ENCODE data around the gene ARHGAP35.
"Not testable (repeated sequence)": the region's sequence is repeated elsewhere in the genome, so short reads cannot be mapped to it uniquely, and the experiment has no call there.

Gene ARHGAP35

GRCh38 chr19:46845959-46846459 lies 14.8 kb upstream of the ARHGAP35 start:
- DNase-seq: no peak

- no peak for DNase-seq
Observed at GRCh38 chr19:46847528-46847927, 13.3 kb upstream of the ARHGAP35 start.

GRCh38 chr19:46848389-46848788 lies 12.4 kb upstream of the ARHGAP35 start:
- DNase-seq: no peak

GRCh38 chr19:46849610-46850009 lies 11.2 kb upstream of the ARHGAP35 start:
- DNase-seq: no peak

DNA sequence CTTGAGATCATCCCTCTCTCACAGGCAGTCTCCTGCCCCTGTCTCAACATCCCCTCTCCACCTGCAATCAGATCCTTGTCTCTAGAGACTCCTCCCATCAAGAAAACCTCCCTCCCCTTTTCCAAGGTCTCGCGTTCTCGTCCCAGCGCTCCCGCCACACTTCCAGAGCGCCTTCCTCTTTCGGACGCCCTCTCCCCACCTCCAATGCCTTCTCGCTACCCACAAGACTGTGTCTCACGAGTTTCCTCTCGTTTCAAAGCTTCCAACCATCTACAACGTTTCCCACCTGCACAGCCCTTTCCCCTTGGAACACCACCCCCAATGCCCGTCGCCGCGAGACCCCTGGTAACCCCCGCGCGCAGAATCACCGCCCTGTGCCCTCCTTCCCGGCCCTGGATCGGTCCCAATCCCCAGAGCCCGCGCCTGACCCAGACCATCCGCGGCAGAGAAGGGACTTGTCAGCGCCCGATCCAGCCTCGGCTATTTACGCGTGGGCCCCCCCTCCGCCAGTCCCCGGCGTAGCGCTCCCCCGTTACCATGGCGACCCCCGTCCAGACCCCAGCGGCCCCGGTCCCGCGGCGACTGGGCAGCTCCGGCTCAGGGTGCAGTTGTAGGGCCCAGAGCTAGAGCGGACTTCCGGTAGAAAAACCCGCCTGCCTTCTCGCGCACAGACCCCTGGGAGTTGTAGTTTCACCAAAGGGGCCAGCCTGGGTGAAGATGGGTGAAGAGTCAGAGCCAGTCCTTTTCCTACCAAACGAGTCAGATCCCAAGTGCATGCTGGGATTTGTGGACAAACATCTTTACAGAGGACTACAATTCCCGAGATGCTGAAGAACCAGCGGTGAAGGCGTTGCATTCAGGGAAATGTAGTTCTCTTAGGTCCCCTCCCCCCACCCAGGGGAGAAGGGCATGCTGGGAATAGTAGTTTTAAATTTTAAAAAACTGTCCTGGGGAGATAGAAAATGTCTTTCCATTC lies 10.3 kb upstream of the ARHGAP35 start, which contains the start of gene AP2S1:
AP2S1 (minus strand) TSS at position 619 of the 976 bp plus-strand sequence; CDS start at position 539, 80 bp downstream.
- DNase-seq: peak; percentile 97

GRCh38 chr19:46852830-46853229 lies 8.0 kb upstream of the ARHGAP35 start:
- no peak for DNase-seq

DNA sequence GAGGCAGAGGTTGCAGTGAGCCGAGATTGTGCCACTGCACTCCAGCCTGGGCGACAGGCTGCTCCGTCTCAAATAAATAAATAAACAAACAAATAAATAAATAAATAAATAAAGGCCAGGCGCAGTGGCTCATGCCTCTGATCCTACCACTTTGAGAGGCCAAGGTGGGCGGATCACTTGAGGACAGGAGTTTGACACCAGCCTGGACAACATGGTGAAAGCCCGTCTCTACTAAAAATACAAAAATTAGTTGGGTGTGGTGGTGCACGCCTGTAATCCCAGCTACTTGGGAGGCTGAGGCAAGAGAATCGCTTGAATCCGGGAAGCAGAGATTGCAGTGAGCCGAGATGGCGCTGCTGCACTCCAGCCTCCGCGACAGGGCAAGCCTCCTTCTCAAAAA lies 6.1 kb upstream of the ARHGAP35 start:
- not testable (repeated sequence) for DNase-seq

DNA sequence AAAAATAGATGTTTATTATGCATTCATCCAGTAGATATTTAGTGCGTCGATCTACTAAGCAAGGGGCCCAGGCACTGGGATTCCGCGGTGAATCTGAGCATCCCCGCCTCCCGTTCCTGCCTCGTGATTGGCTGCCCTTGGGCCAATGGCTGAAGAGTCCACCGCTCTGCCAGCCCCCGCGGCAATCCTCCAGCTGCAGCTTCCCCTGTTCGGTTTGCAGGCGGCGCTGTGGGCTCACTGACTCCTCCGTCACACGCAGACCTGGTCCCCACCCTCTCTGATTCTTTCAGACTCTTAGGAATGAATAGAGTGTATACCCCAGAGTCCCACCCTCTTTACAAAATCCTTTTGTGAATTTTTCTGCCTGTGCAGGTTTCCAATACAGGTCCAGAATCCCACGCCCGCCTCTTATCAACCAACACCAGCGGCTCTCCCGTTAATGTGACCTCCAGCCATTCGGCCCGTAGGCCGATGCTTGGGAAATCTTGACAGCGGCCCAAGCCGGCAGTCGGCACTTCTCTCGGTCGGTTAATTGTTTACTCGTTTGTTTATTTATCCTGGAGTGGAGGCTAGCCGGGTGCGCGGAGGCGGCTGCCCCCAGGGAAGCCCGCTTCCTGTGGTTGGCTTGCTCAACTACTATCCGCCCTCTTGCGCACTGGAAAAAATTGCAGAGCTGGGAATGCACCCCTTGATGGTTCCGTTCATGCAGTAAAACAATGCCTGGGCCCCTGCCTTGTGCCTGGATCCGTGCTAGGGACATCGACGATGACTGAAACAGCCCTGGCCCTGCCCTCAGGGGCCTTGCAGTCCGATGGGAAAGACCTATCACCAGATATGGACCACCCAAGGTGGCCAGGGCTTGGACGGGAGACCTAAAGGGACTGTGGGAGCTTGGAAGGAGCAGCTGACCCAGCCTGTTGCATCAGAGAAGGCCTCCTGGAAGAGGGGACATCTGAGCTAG lies 4.5 kb upstream of the ARHGAP35 start:
- DNase-seq: peak; percentile 92

- no peak for DNase-seq
Observed at GRCh38 chr19:46859637-46860124, 1.1 kb upstream of the ARHGAP35 start.

DNA sequence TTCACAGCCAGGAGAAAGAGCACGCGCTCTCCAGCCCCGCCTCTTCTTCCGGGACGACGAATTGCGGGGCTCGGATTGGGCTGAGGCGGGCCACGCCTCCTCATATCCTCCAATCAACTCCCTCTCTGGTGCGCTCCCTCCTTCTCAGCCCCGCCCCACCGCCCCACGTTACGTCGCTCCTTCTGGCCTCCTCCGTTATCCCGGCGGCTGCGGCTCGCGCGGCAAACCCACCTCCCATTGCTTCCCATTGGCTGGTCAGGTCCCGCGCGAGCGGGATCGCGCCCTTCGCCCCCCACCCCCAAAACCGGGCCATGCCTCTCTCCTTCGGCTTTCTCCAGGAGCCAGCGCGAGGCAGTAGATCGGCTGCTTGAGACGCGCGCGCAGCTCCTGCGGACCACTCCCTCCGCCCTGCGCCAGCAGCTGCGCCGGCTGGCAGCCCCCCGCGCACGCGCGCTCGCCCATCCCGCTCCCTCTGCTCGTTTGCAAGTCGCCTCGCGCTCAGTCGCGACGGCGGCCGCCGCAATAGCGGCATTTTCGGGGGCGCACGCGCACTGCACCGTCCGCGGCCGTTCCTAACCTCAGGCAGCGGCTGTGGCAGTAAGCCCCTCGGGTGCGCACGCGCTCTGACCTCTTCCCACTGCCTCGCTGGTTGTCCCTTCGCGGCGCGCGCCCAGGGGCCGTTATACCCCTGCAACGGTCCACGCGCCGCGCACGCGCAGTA lies 512 bp upstream of the ARHGAP35 start:
- peak; percentile 94 for DNase-seq

- no peak for DNase-seq
Observed at GRCh38 chr19:46861691-46862502, 1.1 kb downstream of the ARHGAP35 start.

DNA sequence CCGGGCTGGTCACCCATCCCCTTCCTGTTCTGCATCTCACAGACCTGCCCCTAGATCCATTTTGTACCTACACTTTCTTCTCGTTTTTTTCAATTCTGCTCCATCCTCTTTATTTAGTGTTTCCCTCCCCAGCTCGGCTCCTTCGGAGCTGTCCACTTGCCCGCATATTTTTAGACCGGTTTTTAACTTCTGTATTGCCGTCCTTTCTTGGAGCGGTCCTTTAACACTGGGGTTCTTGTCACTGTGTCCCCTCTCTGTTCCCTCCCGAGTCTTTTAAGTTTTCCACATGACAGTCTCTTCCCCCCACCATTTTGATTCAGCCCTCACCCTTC lies 1.7 kb downstream of the ARHGAP35 start:
- no peak for DNase-seq

GRCh38 chr19:46862974-46863632 lies 2.3 kb downstream of the ARHGAP35 start:
- DNase-seq: no peak

DNA sequence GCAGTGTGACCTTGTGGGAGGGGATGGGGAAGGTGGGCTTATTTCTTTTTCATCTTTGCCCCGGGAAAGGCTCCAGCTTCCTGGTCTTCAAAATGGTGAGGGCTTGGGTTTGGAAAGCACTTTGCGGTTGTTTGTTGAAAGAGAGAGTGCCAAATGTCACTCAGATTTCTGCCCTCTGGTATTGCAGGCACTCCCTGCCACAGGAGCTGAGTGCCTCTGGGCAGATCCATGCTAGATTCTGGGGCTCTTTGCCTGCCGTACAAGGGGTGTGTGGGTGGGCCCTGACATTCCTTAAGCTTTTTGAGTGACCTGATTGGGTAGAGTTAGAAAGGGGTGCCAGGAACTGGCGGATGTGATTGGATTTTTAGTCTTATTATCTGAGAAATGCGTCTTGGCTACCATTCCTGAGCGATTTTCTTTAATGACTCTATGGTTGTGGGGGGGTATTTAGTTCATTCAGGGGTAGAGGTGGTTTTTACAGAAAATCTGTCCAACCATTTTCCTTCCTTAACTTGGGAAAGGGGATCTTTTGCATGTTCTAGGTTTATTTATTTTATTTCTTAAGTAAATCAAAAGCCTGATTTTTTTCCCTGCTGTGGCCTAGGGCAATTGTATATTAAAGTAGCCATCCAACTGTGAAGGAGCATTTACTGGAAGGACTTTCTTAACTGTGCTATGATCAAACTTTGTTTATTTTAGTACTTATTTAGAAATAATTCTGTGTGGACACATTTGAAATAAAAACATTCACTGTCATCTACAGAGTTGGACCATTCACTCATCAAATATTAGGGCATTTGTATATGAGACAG lies 3.2 kb downstream of the ARHGAP35 start:
- no peak for DNase-seq

GRCh38 chr19:46866407-46867136 lies 5.8 kb downstream of the ARHGAP35 start:
- no peak for DNase-seq

- DNase-seq: no peak
Observed at GRCh38 chr19:46867170-46867569, 6.4 kb downstream of the ARHGAP35 start.

GRCh38 chr19:46868025-46868802 lies 7.4 kb downstream of the ARHGAP35 start:
- no peak for DNase-seq

GRCh38 chr19:46871173-46871572 lies 10.4 kb downstream of the ARHGAP35 start:
- not testable (repeated sequence) for DNase-seq

Measured in CD4-positive, alpha-beta T cell treated with Interleukin-4 for 4 hours (primary cell).